Measurements from ENCODE around the gene DKC1. TPM values are rescaled to one million over a fixed set of nuclear protein-coding genes. Genes with fewer than 3 reads are reported as not detected.

Gene DKC1
- polyA plus RNA-seq, 1 experiment = 31.5 TPM

Small RNAs within 50 kb of the gene (small RNA-seq; reads per million reads assigned to genes)
- gene SNORA36A (ENCODE audit: insufficient read length, low read depth, low replicate concordance) = not detected

Other genes with a start within 250 kb of the DKC1 start
- 17.3 and 34.8 TPM in 2 replicates for gene FAM3A, start 246.6 kb upstream of the DKC1 start, polyA plus RNA-seq (2011; rRNA removed)
- gene G6PD, start 216.0 kb upstream of the DKC1 start, polyA plus RNA-seq (2011; rRNA removed) = 57.7 and 157 TPM in 2 replicates
- gene IKBKG, start 215.2 kb upstream of the DKC1 start, polyA plus RNA-seq (2011; rRNA removed) = 22.6 and 38.8 TPM in 2 replicates
- not detected in 2 replicates for gene CTAG1A, start 177.7 kb upstream of the DKC1 start, polyA plus RNA-seq (2011; rRNA removed)
- gene CTAG1B, start 143.6 kb upstream of the DKC1 start, polyA plus RNA-seq (2011; rRNA removed) = not detected in 2 replicates
- not detected in 2 replicates for gene CTAG2, start 109.3 kb upstream of the DKC1 start, polyA plus RNA-seq (2011; rRNA removed)
- gene GAB3, start 11.8 kb upstream of the DKC1 start, polyA plus RNA-seq (2011; rRNA removed) = 0.82 and 0.99 TPM in 2 replicates
- gene MPP1, start 42.6 kb downstream of the DKC1 start, polyA plus RNA-seq (2011; rRNA removed) = 14.2 and 14.7 TPM in 2 replicates
- not detected in 2 replicates for gene SMIM9, start 71.8 kb downstream of the DKC1 start, polyA plus RNA-seq (2011; rRNA removed)
- 6.5 and 7.1 TPM in 2 replicates for gene F8A1, start 123.5 kb downstream of the DKC1 start, polyA plus RNA-seq (2011; rRNA removed)